Activated B cell treated with CpG ODN at 0.5 μM for 24 hours (primary cell): ENCODE data around the gene AOC1. TPM values are rescaled to one million over a fixed set of nuclear protein-coding genes. Genes with fewer than 3 reads are reported as not detected.
"Not testable (repeated sequence)": the region's sequence is repeated elsewhere in the genome, so short reads cannot be mapped to it uniquely, and the experiment has no call there.

ENCODE experiments used
- ATAC-seq: fragments of 200-7000 bp; cut with Tn5 transposase; one replicate; pipeline ENCODE4 v1.10.0; 2021; ENCODE audit warnings: low read depth, mild to moderate bottlenecking, moderate library complexity
- CTCF ChIA-PET: fragments of 350-600 bp; sonication (Branson Sonifier 250); formaldehyde crosslinking; loops from one replicate; lab custom pipeline; 2021; ENCODE audit warnings: antibody characterized with exemption; lab: Charles Lee
- POLR2A ChIA-PET: fragments of 350-600 bp; sonication (Branson Sonifier 250); formaldehyde crosslinking; loops from one replicate; lab custom pipeline; 2021; ENCODE audit warnings: antibody characterized with exemption; lab: Charles Lee
- DNase-seq: peaks from one replicate; pipeline ENCODE4 v3.0.0; 2022
- H3K27ac Mint-ChIP-seq: one replicate; pipeline ENCODE4 v1.8.0; 2020; ENCODE audit warnings: mixed read lengths
- H3K27me3 Mint-ChIP-seq: one replicate; pipeline ENCODE4 v1.8.0; 2021; ENCODE audit warnings: mixed read lengths
- H3K36me3 Mint-ChIP-seq: one replicate; pipeline ENCODE4 v1.8.0; 2021; ENCODE audit warnings: low read depth, mixed read lengths
- H3K4me1 Mint-ChIP-seq: one replicate; pipeline ENCODE4 v1.8.0; 2021; ENCODE audit warnings: mixed read lengths
- H3K4me3 Mint-ChIP-seq: one replicate; pipeline ENCODE4 v1.8.0; 2020; ENCODE audit warnings: mild to moderate bottlenecking, mixed read lengths
- H3K9me3 Mint-ChIP-seq: one replicate; pipeline ENCODE4 v1.8.0; 2020; ENCODE audit warnings: mixed read lengths
- intact Hi-C: fragments of 100-400 bp; cut with micrococcal nuclease; formaldehyde crosslinking; loops from one replicate; pipeline ENCODE4 v1.15.1; 2024
- total RNA-seq: library from RNA; stranded (reverse); gene quantifications from 2 replicates; pipeline ENCODE4 v1.2.3, GENCODE V29; 2022
- TF ChIP-seq, protein P1 (sequence below): fragments of 200-600 bp; IDR thresholded peaks from one replicate; pipeline ENCODE4 v1.8.0; 2022; ENCODE audit warnings: antibody characterized with exemption, mild to moderate bottlenecking

Gene AOC1
- total RNA-seq, 1 donor from 2014 or later: not detected

DNA sequence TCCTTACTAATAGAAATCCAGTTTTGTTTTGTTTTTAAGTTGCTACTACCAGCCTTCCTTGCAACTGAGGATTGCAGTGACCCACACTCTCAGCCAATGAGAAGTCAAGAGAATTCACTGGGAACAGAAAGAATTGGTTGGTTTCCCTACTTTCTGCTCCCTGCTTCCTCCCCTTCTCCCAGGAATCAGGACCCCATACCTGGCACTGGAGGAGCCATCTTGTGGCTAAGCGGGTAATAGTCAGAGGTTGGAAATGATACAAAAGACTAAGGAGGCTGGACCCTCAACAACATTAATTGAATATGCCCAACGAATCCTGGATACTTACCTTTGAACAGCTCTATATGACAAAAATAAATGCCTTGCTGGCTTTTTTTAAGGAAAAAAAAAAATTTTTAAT, 45.5 kb upstream of the AOC1 start:
- Mint-ChIP-seq H3K27ac (no peak overlapping the region), H3K27me3 (peaks cover 46% of the 10 kb centered on the region), H3K9me3 (peaks cover 11% of the 10 kb centered on the region), H3K4me1 (no peaks in the 10 kb centered on the region), H3K4me3 (no peak overlapping the region), H3K36me3 (no peaks in the 10 kb centered on the region)
- intact Hi-C loops: no loop called here
- DNase-seq: no peak
- no peak for ATAC-seq
- CTCF ChIA-PET: no interaction called here
- POLR2A ChIA-PET: no interaction called here
- TF ChIP-seq, protein P1, sequence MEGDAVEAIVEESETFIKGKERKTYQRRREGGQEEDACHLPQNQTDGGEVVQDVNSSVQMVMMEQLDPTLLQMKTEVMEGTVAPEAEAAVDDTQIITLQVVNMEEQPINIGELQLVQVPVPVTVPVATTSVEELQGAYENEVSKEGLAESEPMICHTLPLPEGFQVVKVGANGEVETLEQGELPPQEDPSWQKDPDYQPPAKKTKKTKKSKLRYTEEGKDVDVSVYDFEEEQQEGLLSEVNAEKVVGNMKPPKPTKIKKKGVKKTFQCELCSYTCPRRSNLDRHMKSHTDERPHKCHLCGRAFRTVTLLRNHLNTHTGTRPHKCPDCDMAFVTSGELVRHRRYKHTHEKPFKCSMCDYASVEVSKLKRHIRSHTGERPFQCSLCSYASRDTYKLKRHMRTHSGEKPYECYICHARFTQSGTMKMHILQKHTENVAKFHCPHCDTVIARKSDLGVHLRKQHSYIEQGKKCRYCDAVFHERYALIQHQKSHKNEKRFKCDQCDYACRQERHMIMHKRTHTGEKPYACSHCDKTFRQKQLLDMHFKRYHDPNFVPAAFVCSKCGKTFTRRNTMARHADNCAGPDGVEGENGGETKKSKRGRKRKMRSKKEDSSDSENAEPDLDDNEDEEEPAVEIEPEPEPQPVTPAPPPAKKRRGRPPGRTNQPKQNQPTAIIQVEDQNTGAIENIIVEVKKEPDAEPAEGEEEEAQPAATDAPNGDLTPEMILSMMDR: no peak

DNA sequence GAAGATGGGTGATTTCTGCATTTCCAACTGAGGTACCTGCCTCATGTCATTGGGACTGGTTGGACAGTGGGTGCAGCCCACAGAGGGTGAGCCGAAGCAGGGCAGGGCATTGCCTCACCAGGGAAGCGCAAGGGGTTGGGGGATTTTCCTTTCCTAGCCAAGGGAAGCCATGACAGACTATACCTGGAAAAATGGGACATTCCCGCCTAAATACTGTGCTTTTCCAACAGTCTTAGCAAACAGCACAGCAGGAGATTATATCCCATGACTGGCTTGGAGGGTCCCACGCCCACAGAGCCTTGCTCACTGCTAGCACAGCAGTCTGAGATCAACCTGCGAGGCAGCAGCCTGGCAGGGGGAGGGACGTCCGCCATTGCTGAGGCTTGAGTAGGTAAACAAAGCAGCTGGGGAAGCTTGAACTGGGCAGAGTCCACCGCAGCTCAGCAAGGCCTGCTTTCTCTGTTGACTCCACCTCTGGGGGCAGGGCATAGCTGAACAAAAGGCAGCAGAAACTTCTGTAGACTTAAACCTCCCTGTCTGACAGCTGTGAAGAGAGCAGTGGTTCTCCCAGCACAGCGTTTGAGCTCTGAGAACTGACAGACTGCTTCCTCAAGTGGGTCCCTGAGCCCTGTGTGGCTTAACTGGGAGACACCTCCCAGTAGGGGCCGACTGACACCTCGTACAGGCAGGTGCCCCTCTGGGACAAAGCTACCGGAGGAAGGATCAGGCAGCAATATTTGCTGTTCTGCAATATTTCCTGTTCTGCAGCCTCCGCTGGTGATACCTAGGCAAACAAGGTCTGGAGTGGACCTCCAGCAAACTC, 44.5 kb upstream of the AOC1 start:
- DNase-seq, H3K36me3 Mint-ChIP-seq, POLR2A ChIA-PET, ATAC-seq, H3K4me1 Mint-ChIP-seq, CTCF ChIA-PET, intact Hi-C loops, H3K4me3 Mint-ChIP-seq, H3K27ac Mint-ChIP-seq: not testable (repeated sequence)
- Mint-ChIP-seq H3K27me3 (peaks cover 41% of the 10 kb centered on the region), H3K9me3 (peaks cover 13% of the 10 kb centered on the region)

DNA sequence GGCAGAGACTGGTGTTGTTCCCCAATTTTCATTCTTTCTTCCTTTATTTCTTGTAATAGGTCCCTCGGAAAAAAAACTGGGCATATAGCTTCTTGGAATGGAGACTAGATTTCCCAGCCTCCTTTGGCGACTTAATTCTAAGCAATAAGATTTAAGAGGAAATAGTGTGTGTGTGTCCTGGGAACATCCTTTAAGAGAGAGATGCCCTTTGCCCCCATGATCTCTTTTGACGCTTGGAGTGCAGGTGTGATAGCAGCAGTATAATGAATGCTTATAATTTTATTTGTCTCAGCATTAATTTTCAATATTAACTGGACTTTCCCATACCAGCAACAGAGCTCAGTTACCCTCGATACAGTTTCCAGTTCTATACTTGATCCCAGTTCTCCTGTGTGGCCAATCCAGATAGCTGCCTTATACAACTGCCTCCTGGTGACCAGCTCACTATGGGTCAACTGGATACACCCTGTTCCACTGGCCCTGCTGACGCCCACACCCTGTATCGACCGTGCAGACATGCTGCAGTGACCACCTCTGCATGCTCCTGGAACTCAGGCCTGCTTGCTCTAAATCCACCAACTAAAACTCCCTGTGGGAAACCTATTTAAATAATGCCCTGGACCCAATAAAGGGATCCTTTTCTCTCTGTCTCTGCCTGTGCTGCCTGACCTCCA, 37.9 kb upstream of the AOC1 start:
- peaks cover 12% of the 10 kb centered on the region for H3K9me3 Mint-ChIP-seq
- TF ChIP-seq, protein P1: no peak
- DNase-seq (no peak), ATAC-seq (no peak)
- POLR2A ChIA-PET: no interaction called here
- no peak overlapping the region for H3K27ac Mint-ChIP-seq
- H3K36me3 Mint-ChIP-seq: no peaks in the 10 kb centered on the region
- H3K4me3 Mint-ChIP-seq: no peak overlapping the region
- intact Hi-C loops: no loop called here
- peaks cover 21% of the 10 kb centered on the region for H3K27me3 Mint-ChIP-seq
- H3K4me1 Mint-ChIP-seq: no peaks in the 10 kb centered on the region
- CTCF ChIA-PET: no interaction called here

DNA sequence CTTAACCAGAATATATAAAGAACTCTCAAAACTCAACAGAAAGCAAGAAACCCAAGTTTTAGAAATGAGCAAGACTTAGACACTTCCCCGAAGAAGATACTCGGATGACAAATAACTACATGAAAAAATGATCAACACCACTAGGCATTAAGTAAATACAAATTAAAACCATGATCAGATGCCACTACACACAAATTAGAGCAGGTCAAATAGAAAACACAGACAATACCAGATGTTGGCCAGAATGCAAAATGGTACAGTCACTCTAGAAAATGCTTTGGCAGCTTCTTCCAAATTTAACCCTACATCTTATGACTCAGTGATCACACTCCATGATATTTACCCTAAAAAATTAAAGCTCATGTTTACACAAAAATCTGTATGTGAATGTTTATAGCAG, 33.3 kb upstream of the AOC1 start:
- no peak overlapping the region for H3K27ac Mint-ChIP-seq
- peaks cover 10% of the 10 kb centered on the region for H3K27me3 Mint-ChIP-seq

DNA sequence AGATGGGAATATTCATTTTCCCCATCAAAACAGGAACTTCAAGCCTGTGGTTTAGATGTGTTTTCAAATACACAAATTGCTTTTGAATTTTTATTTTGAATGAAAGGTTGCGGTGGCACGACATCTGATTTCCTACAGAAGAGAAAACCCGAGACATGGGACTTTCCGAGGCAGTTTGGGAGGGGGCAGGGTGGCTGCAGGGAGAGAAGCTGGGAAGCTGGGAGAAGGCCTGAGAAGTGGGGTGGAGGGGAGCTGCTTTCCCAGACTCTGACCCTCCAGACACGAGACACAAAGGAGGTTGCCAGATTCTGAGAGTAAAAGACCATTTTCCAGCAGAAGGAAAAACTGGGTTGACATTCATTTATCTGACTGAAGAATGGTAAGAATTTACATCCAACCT, 32.2 kb upstream of the AOC1 start:
- Mint-ChIP-seq H3K27ac (no peak overlapping the region), H3K4me1 (no peaks in the 10 kb centered on the region), H3K27me3 (peaks cover 10% of the 10 kb centered on the region), H3K9me3 (peaks cover 14% of the 10 kb centered on the region), H3K36me3 (no peaks in the 10 kb centered on the region), H3K4me3 (no peak overlapping the region)
- ATAC-seq (no peak), DNase-seq (no peak)
- POLR2A ChIA-PET: no interaction called here
- CTCF ChIA-PET: no interaction called here
- TF ChIP-seq, protein P1: no peak
- intact Hi-C loops: no loop called here

More for the DNA sequence above, 33.3 kb upstream of the AOC1 start:
- Mint-ChIP-seq H3K9me3 (peaks cover 14% of the 10 kb centered on the region), H3K4me3 (no peak overlapping the region), H3K4me1 (no peaks in the 10 kb centered on the region), H3K36me3 (no peaks in the 10 kb centered on the region)
- ATAC-seq (no peak), DNase-seq (no peak)
- intact Hi-C loops: no loop called here
- CTCF ChIA-PET: no interaction called here
- TF ChIP-seq, protein P1: no peak
- POLR2A ChIA-PET: no interaction called here
